HCT116 (cell line): ENCODE measurements around the gene ATP6V1E1.

Experiments used
- EGR1 ChIP-seq: IDR thresholded peaks from 2 replicates; pipeline ENCODE4 v1.6.1; 2012; ENCODE audit warnings: low read depth
- ELF1 ChIP-seq: IDR thresholded peaks from 2 replicates; pipeline ENCODE4 v1.6.1; 2012; ENCODE audit warnings: low read depth, borderline replicate concordance
- EZH2 ChIP-seq: fragments of 200-600 bp; sonication (generic); IDR thresholded peaks from 2 replicates; pipeline ENCODE4 v1.6.1; 2017; ENCODE audit warnings: antibody characterized with exemption, mixed run types
- JUND ChIP-seq: IDR thresholded peaks from 2 replicates; pipeline ENCODE4 v1.6.1; 2012
- POLR2A ChIP-seq: IDR thresholded peaks from 2 replicates; pipeline ENCODE4 v1.7.0; 2011; ENCODE audit warnings: borderline replicate concordance; ENCODE audit not compliant: insufficient read depth, insufficient read length; ENCODE audit errors: extremely low read depth
- POLR2AphosphoS5 ChIP-seq: IDR thresholded peaks from 2 replicates; pipeline ENCODE4 v1.6.1; 2011; ENCODE audit warnings: mild to moderate bottlenecking, low read depth, low read length, moderate library complexity
- TF ChIP-seq, protein P1 (sequence below): IDR thresholded peaks from 2 replicates; pipeline ENCODE4 v1.6.1; 2012
- TF ChIP-seq, protein P2 (sequence below), 3 experiments: fragments of 200-600 bp in 1 of 3; sonication (generic) in 1 of 3; IDR thresholded peaks in 2 of 3; conservative IDR thresholded peaks in 1 of 3; 2 replicates each; pipeline ENCODE4 v1.5.1; 2012 to 2017; ENCODE audit warnings: low read depth in 2 of 3, low read length in 2 of 3, antibody characterized with exemption in 1 of 3, borderline replicate concordance in 1 of 3, control low read depth in 1 of 3, mild to moderate bottlenecking in 1 of 3, mixed read lengths in 1 of 3, mixed run types in 1 of 3, moderate library complexity in 1 of 3; ENCODE audit not compliant: insufficient read depth in 1 of 3
- TF ChIP-seq, protein P3 (sequence below): IDR thresholded peaks from 2 replicates; pipeline ENCODE4 v1.6.1; 2012; ENCODE audit warnings: low read depth

DNA sequence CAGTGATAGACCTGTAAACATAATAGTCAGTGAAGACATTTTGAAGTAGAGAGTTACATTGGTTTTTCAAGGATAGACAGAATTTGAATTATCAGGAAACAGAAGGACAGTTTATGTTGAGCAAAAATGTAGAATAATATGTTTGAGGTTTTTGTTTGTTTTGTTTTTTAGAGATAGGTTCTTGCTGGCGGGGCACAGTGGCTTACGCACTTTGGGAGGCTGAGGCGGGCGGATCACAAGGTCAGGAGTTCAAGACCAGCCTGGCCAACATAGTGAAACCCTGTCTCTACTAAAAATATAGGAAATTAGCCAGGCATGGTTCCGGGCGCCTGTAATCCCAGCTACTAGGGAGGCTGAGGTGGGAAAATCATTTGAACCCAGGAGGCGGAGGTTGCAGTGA is 45.6 kb upstream of the ATP6V1E1 start:
- TF ChIP-seq POLR2AphosphoS5 (no peak), EZH2 (no peak), JUND (no peak), POLR2A (no peak), ELF1 (no peak), EGR1 (no peak)
- TF ChIP-seq, protein P1, sequence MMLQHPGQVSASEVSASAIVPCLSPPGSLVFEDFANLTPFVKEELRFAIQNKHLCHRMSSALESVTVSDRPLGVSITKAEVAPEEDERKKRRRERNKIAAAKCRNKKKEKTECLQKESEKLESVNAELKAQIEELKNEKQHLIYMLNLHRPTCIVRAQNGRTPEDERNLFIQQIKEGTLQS = no peak
- TF ChIP-seq, protein P2, sequence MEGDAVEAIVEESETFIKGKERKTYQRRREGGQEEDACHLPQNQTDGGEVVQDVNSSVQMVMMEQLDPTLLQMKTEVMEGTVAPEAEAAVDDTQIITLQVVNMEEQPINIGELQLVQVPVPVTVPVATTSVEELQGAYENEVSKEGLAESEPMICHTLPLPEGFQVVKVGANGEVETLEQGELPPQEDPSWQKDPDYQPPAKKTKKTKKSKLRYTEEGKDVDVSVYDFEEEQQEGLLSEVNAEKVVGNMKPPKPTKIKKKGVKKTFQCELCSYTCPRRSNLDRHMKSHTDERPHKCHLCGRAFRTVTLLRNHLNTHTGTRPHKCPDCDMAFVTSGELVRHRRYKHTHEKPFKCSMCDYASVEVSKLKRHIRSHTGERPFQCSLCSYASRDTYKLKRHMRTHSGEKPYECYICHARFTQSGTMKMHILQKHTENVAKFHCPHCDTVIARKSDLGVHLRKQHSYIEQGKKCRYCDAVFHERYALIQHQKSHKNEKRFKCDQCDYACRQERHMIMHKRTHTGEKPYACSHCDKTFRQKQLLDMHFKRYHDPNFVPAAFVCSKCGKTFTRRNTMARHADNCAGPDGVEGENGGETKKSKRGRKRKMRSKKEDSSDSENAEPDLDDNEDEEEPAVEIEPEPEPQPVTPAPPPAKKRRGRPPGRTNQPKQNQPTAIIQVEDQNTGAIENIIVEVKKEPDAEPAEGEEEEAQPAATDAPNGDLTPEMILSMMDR (IDR thresholded peaks at IDR 0.05 in 2 of 3, conservative IDR thresholded peaks at IDR 0.05 in 1 of 3; ENCODE audit: borderline replicate concordance in 1 of 3, insufficient read depth in 1 of 3, low read depth in 2 of 3, low read length in 2 of 3) = no peak
- TF ChIP-seq, protein P3, sequence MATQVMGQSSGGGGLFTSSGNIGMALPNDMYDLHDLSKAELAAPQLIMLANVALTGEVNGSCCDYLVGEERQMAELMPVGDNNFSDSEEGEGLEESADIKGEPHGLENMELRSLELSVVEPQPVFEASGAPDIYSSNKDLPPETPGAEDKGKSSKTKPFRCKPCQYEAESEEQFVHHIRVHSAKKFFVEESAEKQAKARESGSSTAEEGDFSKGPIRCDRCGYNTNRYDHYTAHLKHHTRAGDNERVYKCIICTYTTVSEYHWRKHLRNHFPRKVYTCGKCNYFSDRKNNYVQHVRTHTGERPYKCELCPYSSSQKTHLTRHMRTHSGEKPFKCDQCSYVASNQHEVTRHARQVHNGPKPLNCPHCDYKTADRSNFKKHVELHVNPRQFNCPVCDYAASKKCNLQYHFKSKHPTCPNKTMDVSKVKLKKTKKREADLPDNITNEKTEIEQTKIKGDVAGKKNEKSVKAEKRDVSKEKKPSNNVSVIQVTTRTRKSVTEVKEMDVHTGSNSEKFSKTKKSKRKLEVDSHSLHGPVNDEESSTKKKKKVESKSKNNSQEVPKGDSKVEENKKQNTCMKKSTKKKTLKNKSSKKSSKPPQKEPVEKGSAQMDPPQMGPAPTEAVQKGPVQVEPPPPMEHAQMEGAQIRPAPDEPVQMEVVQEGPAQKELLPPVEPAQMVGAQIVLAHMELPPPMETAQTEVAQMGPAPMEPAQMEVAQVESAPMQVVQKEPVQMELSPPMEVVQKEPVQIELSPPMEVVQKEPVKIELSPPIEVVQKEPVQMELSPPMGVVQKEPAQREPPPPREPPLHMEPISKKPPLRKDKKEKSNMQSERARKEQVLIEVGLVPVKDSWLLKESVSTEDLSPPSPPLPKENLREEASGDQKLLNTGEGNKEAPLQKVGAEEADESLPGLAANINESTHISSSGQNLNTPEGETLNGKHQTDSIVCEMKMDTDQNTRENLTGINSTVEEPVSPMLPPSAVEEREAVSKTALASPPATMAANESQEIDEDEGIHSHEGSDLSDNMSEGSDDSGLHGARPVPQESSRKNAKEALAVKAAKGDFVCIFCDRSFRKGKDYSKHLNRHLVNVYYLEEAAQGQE = no peak
